Measurements from ENCODE around the gene MBD3.

The MBD3 gene

GRCh38 chr19:1529430-1529816 is 63.2 kb downstream of the MBD3 start:
- DNase-seq (ENCODE audit: low read depth) = no peak
- H3K4me3 ChIP-seq (ENCODE audit: low read length) = no peak overlapping the region
- no peak for TF ChIP-seq CTCF (conservative IDR thresholded peaks at IDR 0.05; ENCODE audit: low read length)

- no peak for DNase-seq (ENCODE audit: low read depth)
- TF ChIP-seq CTCF (conservative IDR thresholded peaks at IDR 0.05; ENCODE audit: low read length) = no peak
- H3K4me3 ChIP-seq (ENCODE audit: low read length) = no peak overlapping the region
Observed at GRCh38 chr19:1528596-1529429, 63.9 kb downstream of the MBD3 start.

GRCh38 chr19:1527650-1528309 is 64.9 kb downstream of the MBD3 start:
- no peak for TF ChIP-seq CTCF (conservative IDR thresholded peaks at IDR 0.05; ENCODE audit: low read length)
- H3K4me3 ChIP-seq (ENCODE audit: low read length) = no peak overlapping the region
- DNase-seq (ENCODE audit: low read depth) = no peak

GRCh38 chr19:1526979-1527649 is 65.6 kb downstream of the MBD3 start:
- DNase-seq (ENCODE audit: low read depth) = no peak
- no peak overlapping the region for H3K4me3 ChIP-seq (ENCODE audit: low read length)
- no peak for TF ChIP-seq CTCF (conservative IDR thresholded peaks at IDR 0.05; ENCODE audit: low read length)

- TF ChIP-seq CTCF (conservative IDR thresholded peaks at IDR 0.05; ENCODE audit: low read length) = no peak
- no peak for DNase-seq (ENCODE audit: low read depth)
- H3K4me3 ChIP-seq (ENCODE audit: low read length) = no peak overlapping the region
Observed at GRCh38 chr19:1526066-1526778, 66.4 kb downstream of the MBD3 start.

GRCh38 chr19:1525343-1525742 is 67.3 kb downstream of the MBD3 start:
- TF ChIP-seq CTCF (conservative IDR thresholded peaks at IDR 0.05; ENCODE audit: low read length) = no peak
- H3K4me3 ChIP-seq (ENCODE audit: low read length) = no peak overlapping the region
- no peak for DNase-seq (ENCODE audit: low read depth)
